IPS DF 6.9 (cell line): Measurements from ENCODE around the gene HSD3B1.

Source experiments
- DNase-seq: peaks from one replicate; pipeline ENCODE4 v3.0.0-alpha.2; 2013; ENCODE audit warnings: low read depth, low spot score
- H3K27ac ChIP-seq: one replicate; pipeline ENCODE4 v1.5.1; 2013; ENCODE audit warnings: low read length, control low read depth
- H3K27me3 ChIP-seq: 2 replicates; pipeline ENCODE4 v1.6.1; 2013; ENCODE audit warnings: mild to moderate bottlenecking, low read length; ENCODE audit not compliant: control insufficient read depth, insufficient read depth
- H3K36me3 ChIP-seq: 2 replicates; pipeline ENCODE4 v1.6.1; 2013; ENCODE audit warnings: low read length; ENCODE audit not compliant: control insufficient read depth, insufficient read depth
- H3K4me1 ChIP-seq: 2 replicates; pipeline ENCODE4 v1.6.1; 2013; ENCODE audit warnings: low read length; ENCODE audit not compliant: control insufficient read depth, insufficient read depth
- H3K4me3 ChIP-seq: 2 replicates; pipeline ENCODE4 v1.5.1; 2013; ENCODE audit warnings: mild to moderate bottlenecking, low read length
- H3K9me3 ChIP-seq: 2 replicates; pipeline ENCODE4 v1.6.1; 2013; ENCODE audit warnings: low read length, inconsistent platforms; ENCODE audit not compliant: control insufficient read depth, insufficient read depth
- WGBS: extraction: QIAGEN DNeasy Blood & Tissue Kit; methylation state at CpG from one replicate; pipeline ENCODE4 v1.1.7; 2013; ENCODE audit warnings: mixed read lengths, missing lambda C conversion rate; ENCODE audit not compliant: insufficient read length, insufficient coverage; 5-methylcytosine and 5-hydroxymethylcytosine counted together

Gene HSD3B1

DNA sequence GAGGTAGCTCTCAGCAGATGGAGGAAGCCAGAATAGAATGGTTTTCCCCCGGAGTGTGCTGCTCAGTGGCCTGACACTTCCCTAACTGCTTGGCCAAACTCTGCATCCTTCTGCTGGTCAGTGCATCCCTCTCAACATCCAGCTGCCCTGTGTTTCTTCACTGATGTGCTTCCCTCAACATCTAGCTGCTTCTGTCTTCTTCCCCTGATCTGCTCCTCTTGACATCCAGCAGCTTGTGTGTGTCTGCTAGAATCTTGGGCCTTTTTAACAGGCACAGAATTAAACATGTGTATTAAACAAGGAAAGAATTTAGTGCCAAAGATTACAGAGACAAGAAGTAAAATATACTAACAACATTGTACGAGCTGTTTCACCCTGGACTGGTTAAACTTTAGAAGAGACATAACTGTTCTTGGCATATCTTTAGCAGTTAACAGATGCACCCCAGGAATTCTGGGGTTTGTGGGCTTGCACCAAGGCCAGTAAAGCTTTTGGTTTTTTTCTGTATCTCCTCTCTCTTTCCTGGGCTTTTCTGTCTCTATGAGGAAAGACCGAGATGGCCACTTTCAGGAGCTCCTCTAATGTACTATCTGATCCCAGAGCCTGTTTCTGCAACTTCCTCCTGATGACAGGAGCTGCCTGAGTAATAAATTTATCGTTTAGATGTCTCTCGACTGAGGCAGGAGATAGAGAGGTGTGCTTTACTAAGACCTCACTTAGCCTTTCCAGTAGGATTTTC is 34.8 kb upstream of the HSD3B1 start:
- H3K4me3 ChIP-seq = no peak overlapping the region
- H3K27ac ChIP-seq = no peak overlapping the region
- WGBS = no CpG with 5 or more reads among the region's 5 CpGs
- H3K4me1 ChIP-seq = no peaks in the 10 kb centered on the region
- no peak for DNase-seq
- H3K9me3 ChIP-seq = no peaks in the 10 kb centered on the region
- H3K36me3 ChIP-seq = no peaks in the 10 kb centered on the region
- no peaks in the 10 kb centered on the region for H3K27me3 ChIP-seq

DNA sequence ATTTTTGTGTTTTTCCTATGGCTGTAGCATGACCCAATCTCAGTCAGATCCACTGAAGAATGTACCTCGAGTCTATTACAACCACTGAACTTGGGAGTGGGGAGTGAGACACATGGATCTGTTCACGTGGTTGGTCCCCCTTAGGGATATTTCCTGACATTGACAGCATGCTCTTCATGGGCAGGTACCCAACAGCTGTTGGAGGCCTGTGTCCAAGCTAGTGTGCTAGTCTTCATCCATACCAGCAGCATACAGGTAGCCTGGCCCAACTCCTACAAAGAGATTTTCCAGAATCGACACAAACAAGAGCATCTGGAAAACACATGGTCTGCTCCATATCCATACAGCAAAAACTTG is 34.2 kb upstream of the HSD3B1 start:
- no peak overlapping the region for H3K4me3 ChIP-seq
- no peak for DNase-seq
- no peak overlapping the region for H3K27ac ChIP-seq
- H3K36me3 ChIP-seq = no peaks in the 10 kb centered on the region
- no peaks in the 10 kb centered on the region for H3K27me3 ChIP-seq
- WGBS = no CpG with 5 or more reads among the region's 3 CpGs
- H3K4me1 ChIP-seq = no peaks in the 10 kb centered on the region
- H3K9me3 ChIP-seq = no peaks in the 10 kb centered on the region

DNA sequence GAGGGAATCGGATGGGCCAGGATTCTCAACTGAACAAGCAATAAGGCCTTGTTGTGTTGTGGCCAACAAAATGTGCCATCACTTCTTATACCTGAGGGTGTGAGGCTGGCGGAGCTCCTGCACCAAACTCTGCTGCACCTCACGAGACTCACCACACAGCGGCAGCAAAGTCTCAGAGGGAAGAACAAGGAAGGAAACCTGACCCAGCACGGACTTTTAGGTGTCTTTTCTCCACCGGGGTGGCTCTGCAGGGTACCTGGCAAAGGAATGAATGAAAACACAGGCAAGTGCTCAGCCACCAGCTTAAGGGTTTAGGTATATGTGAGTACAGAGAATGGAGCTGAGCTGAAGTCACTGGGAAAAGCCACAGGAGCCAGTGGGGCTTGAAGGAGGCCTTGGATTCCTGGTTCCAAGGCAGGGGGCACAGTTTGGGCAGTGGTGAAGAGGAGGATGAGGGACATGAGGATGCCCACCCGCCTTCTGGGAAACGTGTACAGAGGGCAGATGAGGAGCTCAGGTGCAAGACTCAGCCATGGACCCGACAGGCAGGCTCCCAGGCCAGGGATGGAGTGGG is 31.1 kb upstream of the HSD3B1 start:
- Histone ChIP-seq H3K36me3 (no peaks in the 10 kb centered on the region), H3K4me3 (no peak overlapping the region), H3K9me3 (no peaks in the 10 kb centered on the region), H3K4me1 (no peaks in the 10 kb centered on the region), H3K27ac (no peak overlapping the region), H3K27me3 (no peaks in the 10 kb centered on the region)
- peak; percentile 73 for DNase-seq
- WGBS = no CpG with 5 or more reads among the region's 9 CpGs

DNA sequence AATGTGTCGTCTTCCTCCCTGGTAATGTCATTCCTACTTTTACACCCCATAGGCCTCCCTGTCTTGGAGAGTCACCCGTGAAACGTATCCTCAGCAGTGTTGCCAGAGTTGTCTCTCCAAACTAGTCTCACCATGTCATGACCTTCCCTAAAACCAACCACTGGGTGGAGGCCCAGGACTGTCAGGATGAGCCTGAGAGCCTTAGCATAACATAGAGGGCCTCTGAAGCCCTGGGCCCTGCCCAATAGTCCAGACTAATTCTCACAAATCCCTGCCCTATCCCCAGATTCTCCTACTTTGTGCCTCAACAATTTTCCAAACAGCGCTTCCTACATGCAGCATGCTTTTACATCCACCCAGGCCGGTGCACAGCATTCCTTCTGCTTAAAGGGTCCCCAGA is 29.3 kb upstream of the HSD3B1 start:
- H3K36me3 ChIP-seq = no peaks in the 10 kb centered on the region
- no peak overlapping the region for H3K4me3 ChIP-seq
- no peaks in the 10 kb centered on the region for H3K4me1 ChIP-seq
- DNase-seq = no peak
- no peaks in the 10 kb centered on the region for H3K27me3 ChIP-seq
- H3K27ac ChIP-seq = no peak overlapping the region
- H3K9me3 ChIP-seq = no peaks in the 10 kb centered on the region
- WGBS = no CpG with 5 or more reads among the region's 5 CpGs

DNA sequence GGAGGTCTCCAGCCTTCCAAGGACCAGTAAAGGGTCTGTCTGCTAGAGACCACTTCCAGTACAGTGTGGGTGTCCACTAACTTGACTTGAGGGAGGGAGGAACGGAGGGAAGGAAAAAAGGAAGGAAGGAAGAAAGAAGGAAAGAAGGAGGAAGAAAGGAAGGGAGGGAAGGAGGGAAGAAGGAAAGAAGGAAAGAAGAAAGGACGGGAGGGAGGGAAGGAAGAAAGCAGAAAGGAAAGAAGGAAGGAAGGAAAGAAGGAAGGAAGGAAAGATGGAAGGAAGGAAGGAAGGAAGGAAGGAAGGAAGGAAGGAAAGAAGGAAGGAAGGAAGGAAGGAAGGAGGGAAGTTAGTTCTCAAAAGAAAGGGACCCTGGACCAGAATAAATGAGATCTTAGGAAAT is 26.8 kb upstream of the HSD3B1 start:
- no CpG with 5 or more reads among the region's 2 CpGs for WGBS
- Histone ChIP-seq H3K9me3 (no peaks in the 10 kb centered on the region), H3K36me3 (no peaks in the 10 kb centered on the region), H3K4me3 (no peak overlapping the region), H3K27me3 (no peaks in the 10 kb centered on the region), H3K27ac (no peak overlapping the region), H3K4me1 (no peaks in the 10 kb centered on the region)
- no peak for DNase-seq

DNA sequence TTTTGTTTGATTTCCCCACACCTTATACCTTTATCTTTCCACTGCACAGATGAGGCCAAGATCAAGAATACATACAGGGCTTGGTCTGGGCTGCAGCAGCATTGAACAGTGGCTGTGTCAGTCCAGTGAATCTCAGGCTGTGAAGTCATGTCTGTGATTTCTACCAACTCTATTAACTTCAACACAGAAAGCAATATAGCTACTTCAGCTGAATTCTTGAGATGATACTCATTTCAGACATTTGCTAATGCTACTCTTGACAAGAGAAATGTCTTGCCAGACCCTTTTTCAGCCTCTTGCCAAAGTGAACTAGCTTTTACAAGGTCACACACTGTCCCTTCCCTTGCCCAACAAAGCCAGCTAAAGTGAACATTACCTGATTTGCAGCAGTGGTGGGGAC is 25.1 kb upstream of the HSD3B1 start:
- no peak overlapping the region for H3K27ac ChIP-seq
- DNase-seq = no peak
- no peaks in the 10 kb centered on the region for H3K27me3 ChIP-seq

DNA sequence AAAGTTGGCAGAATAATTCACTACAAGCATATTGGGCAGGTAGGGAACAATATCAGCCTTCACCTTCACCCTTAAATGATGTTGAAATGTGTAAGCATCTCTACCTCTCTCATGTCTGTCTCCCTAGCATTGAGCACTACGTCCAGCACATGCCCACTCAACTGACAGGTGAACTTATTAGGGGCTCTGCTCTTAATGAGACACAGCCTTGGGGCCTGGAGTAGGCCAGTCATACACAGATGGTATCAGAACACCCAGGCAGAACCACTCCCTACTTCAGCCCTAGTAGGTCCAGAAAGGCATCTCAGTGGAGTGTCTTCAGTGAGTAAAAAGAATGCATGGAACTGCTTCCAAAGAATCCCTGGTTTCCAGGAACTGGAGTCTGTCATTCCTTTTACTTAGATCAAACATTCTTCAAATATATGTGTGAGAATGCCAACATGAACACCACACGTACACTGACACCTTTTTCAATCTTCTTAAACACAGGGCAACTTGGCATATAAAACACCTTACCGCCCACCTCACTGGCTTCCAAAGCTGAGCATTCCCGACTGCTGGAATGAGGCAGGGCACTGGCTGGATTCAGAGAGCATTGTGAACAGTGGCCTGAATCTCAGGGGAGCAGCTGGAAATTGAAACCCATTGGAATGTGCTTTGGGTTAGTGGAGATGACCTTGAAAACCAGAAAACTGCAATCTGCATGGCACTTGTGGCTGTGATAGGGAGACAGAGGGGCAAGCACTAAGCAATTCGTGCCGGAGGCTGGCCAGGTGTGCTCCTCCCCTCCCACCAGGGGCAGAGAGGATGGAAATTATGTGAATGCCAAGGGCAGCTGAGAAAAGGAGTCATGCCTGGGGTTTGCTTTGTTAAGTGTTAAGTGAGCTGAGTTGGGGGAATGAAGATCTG is 24.2 kb upstream of the HSD3B1 start:
- H3K27ac ChIP-seq = no peak overlapping the region
- no CpG with 5 or more reads among the region's 6 CpGs for WGBS
- no peak overlapping the region for H3K4me3 ChIP-seq
- no peaks in the 10 kb centered on the region for H3K27me3 ChIP-seq
- no peaks in the 10 kb centered on the region for H3K9me3 ChIP-seq
- DNase-seq = no peak
- H3K4me1 ChIP-seq = no peaks in the 10 kb centered on the region
- no peaks in the 10 kb centered on the region for H3K36me3 ChIP-seq

More for the DNA sequence above, 25.1 kb upstream of the HSD3B1 start:
- Histone ChIP-seq H3K4me3 (no peak overlapping the region), H3K9me3 (no peaks in the 10 kb centered on the region), H3K36me3 (no peaks in the 10 kb centered on the region), H3K4me1 (no peaks in the 10 kb centered on the region)

DNA sequence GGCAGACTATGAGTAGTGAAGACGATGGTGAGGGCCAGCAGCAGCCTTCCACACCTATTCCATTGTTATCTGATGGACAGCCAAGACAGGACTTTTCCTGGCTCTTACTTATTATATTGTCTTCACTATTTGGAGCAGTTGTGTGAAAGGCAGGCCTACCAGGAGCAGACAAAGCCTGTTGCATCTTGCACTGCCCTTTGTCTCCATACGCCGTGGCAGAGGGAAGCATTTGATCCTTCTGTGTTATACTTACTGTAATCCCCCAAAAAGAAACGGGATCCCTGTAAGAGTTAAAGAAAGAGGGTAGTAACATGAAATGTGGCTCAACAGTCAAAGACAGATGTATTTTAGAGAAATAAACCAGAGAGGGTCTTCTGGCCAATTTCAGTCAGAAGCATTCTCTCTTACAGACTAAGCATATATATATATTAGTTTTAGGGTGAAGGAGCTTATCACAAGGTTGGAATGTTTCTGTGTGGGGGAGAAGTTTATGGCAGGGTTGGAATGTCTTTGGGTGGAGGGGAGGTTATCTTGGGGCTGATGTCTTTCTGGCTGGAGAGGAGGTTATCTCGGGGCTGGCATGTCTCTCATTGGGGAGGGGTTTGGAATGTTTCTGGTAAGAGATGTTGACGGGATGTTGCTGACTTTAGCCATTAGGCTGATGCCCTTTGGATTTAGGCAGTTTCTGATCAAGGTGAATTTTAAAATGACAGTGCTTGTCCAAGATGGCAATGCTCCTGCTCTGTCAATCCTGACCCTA is 23.4 kb upstream of the HSD3B1 start:
- no CpG with 5 or more reads among the region's 6 CpGs for WGBS
- DNase-seq = no peak
- Histone ChIP-seq H3K4me3 (no peak overlapping the region), H3K9me3 (no peaks in the 10 kb centered on the region), H3K27ac (no peak overlapping the region), H3K36me3 (no peaks in the 10 kb centered on the region), H3K4me1 (no peaks in the 10 kb centered on the region), H3K27me3 (no peaks in the 10 kb centered on the region)

DNA sequence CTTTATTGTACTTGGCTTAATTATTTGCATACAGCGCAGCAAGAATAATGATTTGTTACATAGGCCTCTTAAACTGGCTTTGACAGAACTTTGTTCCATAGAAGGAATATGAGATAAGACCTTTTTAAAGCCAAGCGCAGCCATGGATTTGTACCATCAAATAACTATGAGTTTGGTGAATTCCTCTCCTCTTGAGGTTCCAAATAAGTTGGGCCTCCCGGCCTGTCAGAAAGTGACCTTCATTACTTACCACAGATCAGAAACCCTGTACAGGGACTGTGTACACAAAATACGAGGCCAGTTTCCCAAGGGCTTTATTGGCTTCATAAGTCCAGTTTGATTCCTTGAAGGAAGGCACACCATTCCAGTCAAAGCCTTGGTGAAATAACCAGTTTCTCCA is 21.8 kb upstream of the HSD3B1 start:
- no CpG with 5 or more reads among the region's 4 CpGs for WGBS
- Histone ChIP-seq H3K27me3 (no peaks in the 10 kb centered on the region), H3K27ac (no peak overlapping the region), H3K9me3 (no peaks in the 10 kb centered on the region), H3K4me3 (no peak overlapping the region), H3K36me3 (no peaks in the 10 kb centered on the region), H3K4me1 (no peaks in the 10 kb centered on the region)
- no peak for DNase-seq

DNA sequence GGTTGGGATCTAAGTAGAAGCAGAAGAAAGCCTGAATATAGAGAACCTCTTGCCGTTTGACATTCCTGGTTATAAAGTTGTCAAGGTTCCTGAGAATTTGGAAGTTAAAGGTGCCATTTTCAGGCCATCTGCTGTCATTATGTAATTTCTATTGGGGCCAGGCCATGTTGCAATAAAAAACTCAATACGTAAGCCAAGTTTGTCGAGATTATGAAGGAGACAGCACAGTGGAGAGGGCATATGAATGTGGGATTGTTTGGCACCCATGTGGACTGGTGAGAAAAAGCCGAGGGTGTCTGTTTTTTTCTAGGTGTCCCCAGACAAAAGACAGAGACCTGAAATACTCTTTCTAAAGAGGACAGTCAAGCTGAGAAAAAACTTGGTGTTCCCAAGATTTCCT is 18.8 kb upstream of the HSD3B1 start:
- no peaks in the 10 kb centered on the region; the same call in 1 of the 2 replicates for H3K4me1 ChIP-seq
- H3K4me3 ChIP-seq = no peak overlapping the region
- H3K36me3 ChIP-seq = no peaks in the 10 kb centered on the region
- no peak for DNase-seq
- WGBS = no CpG with 5 or more reads among the region's 4 CpGs
- H3K27me3 ChIP-seq = no peaks in the 10 kb centered on the region
- no peak overlapping the region for H3K27ac ChIP-seq
- H3K9me3 ChIP-seq = no peaks in the 10 kb centered on the region
